SHP77 (cell line): ENCODE results near the gene MAP7D3.
"Not testable (repeated sequence)": the region's sequence is repeated elsewhere in the genome, so short reads cannot be mapped to it uniquely, and the experiment has no call there.

Experiments used
- DNase-seq, 2 experiments: peaks; one replicate each; lab custom pipeline; 2025; lab: John Stamatoyannopoulos, UW

The MAP7D3 gene, protein sequence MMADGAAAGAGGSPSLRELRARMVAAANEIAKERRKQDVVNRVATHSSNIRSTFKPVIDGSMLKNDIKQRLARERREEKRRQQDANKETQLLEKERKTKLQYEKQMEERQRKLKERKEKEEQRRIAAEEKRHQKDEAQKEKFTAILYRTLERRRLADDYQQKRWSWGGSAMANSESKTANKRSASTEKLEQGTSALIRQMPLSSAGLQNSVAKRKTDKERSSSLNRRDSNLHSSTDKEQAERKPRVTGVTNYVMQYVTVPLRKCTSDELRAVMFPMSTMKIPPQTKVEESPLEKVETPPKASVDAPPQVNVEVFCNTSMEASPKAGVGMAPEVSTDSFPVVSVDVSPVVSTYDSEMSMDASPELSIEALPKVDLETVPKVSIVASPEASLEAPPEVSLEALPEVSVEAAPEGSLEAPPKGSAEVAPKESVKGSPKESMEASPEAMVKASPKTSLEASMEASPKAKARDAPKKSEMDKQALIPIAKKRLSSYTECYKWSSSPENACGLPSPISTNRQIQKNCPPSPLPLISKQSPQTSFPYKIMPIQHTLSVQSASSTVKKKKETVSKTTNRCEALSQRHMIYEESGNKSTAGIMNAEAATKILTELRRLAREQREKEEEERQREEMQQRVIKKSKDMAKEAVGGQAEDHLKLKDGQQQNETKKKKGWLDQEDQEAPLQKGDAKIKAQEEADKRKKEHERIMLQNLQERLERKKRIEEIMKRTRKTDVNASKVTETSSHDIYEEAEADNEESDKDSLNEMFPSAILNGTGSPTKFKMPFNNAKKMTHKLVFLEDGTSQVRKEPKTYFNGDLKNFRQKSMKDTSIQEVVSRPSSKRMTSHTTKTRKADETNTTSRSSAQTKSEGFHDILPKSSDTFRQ

GRCh38 chrX:136251041-136251991, at the start of gene MAP7D3:
MAP7D3 (minus strand) TSS chrX:136251400; CDS start chrX:136251358, 42 bp downstream.
- no peak for DNase-seq

DNA sequence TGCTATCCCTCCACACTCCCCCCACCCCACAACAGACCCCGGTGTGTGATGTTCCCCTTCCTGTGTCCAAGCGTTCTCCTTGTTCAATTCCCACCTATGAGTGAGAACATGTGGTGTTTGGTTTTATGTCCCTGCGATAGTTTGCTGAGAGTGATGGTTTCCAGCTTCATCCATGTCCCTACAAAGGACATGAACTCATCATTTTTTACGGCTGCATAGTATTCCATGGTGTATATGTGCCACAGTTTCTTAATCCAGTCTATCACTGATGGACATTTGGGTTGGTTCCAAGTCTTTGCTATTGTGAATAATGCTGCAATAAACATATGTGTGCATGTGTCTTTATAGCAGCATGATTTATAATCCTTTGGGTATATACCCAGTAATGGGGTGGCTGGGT, 49.5 kb upstream of the MAP7D3 start, which contains the start of gene ADGRG4:
ADGRG4 (plus strand) TSS at position 243 of the 400 bp plus-strand sequence. CDS start 7,815 bp downstream, outside the sequence.
- not testable (repeated sequence) for DNase-seq

GRCh38 chrX:136295380-136295779, 44.2 kb upstream of the MAP7D3 start:
- no peak for DNase-seq

DNA sequence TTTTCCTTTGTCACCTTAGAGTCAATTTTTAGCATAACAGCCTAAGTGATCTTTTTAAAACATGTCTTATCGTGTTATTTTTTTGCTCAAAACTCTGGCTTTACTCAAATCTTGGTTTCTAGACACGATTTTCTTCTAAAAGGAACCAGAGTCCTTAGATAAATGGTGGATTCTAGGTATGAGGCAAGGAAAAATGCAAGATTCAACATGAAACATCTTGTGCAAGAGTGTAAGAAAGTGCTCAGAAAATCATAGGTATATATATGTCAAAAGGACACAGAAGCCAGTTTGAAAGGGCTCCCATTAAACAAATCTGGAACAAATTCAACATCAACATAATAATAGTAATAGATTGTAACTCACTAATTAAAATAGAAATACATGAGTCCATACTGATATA, 41.5 kb upstream of the MAP7D3 start:
- no peak for DNase-seq

- no peak for DNase-seq
Observed at GRCh38 chrX:136291824-136292223, 40.6 kb upstream of the MAP7D3 start.

GRCh38 chrX:136286375-136286774, 35.2 kb upstream of the MAP7D3 start:
- not testable (repeated sequence) for DNase-seq

- no peak for DNase-seq
Observed at GRCh38 chrX:136275553-136275952, 24.4 kb upstream of the MAP7D3 start.

DNA sequence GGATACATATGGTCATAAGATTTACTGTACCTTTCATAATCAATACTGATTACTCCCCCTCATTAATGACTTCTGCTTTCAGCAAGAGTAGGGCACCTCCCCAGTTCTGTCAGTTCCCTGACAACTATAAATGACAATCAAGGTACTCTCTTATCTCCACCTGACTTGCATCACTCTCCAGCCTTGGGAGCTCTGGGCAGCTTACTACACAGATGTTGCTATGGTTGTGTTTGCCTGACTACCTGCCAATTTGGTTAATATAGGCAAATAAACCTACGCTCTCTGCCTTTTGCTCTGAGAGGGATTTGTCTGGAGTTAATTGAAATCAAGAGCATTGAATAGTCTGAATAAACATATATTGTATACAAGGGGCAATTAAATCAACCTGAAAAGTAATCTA, 22.8 kb upstream of the MAP7D3 start:
- no peak for DNase-seq

- DNase-seq = no peak
Observed at GRCh38 chrX:136272325-136272724, 21.1 kb upstream of the MAP7D3 start.

DNA sequence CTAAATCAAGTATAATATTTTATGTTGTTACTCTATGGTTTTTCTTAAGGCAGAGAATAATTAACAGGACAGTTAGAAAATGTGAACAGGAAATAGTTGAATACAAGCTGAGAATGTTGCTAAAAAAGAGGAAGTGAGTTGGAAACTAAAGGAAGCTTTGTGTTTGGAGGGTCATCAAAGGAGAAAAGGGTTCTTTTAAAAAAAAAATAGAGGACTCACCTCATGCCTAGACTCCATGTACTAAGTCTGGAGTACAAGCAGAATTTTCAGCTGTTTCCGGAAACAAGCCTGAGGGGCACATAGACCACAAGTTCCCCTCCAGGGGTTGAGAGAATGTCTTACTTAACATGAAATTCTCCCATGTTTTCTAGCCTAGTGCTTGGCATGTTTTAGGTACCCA, 20.1 kb upstream of the MAP7D3 start:
- no peak for DNase-seq

GRCh38 chrX:136269921-136270320, 18.7 kb upstream of the MAP7D3 start:
- no peak for DNase-seq

DNA sequence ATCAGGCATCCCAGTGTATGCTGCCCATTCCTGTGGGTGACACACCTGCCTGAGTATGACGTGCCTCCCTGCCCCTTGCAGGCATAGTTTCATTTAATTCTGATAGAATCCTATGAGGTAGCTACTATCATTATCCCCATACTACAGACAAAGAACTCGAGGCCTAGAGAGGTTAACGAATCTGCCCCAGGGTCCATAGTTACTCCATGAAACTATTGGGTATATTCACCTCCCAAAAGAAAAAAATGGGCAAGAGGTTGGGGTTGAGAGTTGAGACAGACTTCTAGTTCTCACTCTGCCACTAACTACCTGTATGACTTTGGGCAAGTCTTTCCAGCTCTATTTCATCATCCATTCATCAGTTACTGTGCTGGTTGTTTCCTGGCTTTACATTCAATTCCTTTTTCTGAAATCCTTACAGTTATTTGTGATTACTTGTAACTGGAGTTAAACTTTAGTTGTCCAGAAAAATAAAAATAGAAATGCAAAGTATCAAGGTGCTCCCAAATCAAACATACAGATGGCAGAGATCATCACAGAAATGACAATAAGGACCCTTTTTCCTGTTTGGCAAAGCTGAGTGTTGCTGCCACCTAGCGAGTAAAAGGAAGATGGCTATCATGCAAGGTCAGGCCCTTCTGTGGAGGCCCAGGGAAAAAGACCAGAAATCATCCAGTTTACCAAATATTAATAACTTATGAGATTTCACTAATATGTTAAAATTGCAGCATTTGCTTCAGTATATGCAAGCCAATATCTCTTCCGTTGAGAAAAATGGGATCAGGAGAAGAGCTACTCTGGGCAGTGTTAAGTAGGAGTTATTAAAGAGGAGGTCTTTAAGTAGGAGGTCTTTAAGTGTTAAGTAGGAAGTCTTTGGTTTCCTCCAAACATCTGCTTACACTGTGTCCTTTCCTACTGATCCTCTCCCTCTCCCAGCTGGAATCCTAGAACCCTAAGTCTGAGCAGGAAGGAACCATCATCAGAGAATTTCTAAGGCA, 17.1 kb upstream of the MAP7D3 start:
- DNase-seq = peak; percentile 1 to 4

DNA sequence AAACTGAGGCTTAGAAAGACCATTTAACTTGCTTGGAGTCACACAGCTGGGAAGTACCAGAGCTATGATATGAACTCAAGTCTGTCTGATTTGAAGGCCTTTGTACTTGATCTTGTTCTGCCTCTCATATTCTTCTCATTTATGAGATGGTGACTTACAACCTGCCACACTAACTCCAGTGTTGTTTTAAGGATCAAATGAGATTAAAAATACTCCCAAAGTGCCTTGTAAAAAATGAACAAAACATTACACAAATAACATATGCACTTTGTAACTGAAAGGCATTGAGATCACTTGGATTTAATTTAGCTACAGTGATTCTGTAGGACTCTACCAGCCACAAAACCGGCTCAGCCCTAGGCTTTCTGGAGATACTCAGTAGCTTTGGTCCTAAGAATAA, 15.6 kb upstream of the MAP7D3 start:
- no peak for DNase-seq

DNA sequence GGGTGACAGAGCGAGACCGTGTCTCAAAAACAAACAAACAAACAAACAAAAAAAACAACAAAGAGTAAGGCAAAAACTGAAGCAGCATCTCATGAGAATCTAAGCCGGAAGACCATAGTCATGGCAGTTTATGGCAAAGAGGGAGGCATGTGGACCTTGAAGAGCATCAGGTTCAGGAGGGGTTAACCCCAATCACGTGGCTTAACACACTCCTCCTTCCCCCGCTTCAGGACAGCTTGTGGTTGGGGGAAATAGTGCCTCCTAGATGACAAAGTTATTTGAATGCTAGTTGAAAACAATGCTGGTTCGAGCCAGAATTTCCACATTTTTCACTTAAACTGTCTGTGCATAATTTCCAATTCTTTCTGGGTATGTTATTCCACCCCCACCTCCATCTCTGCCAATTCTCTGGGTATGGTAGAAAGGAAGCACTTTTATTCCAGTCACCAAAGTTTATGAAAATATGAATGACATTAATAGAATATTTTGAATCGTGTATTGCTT, 11.7 kb upstream of the MAP7D3 start:
- no peak for DNase-seq

- no peak for DNase-seq
Observed at GRCh38 chrX:136262243-136262642, 11.0 kb upstream of the MAP7D3 start.

- DNase-seq = no peak
Observed at GRCh38 chrX:136261321-136261720, 10.1 kb upstream of the MAP7D3 start.

DNA sequence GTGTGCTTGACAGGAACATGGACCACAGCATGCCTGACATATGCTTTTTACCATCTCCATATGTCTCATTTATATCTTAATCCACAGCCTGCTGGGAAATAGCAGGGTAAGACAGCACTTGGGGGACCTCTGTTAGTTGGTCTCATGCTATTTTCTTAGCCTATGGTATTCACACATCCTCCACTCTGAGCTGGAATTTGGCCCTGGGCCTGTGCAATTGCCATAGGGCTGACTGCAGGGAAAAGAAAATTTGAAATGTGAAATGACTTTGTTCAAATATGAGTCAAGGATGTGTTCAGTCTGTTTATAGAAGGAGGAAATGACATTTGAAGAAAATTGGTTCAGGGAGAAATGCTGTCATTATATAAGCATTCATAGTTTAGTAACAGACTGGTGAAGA, 9.6 kb upstream of the MAP7D3 start:
- DNase-seq = no peak

GRCh38 chrX:136259543-136259942, 8.3 kb upstream of the MAP7D3 start:
- no peak for DNase-seq

- DNase-seq = no peak
Observed at GRCh38 chrX:136258951-136259350, 7.8 kb upstream of the MAP7D3 start.

DNA sequence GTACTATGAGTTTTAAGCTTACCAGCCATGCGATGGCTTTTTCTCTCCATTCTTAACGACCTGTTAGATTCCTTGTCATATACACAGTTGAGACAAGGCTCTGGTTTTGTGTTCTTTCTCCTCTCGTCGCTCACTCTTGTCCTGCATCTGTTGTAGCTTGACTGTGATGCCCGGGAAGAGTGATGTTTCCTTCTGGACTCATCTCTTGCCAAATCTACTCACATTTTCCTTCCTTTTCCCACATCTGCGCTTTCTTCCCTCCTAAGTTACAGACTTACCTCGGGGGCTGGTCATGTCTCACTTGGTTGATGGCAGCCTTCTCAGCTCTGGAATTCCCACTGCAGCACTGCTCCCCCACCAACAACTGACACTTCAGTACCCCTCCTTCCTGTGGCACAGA, 4.8 kb upstream of the MAP7D3 start:
- DNase-seq = no peak
